Lung (tissue), 12 donors: ENCODE data around the gene BCAR1. TPM values are rescaled to one million over a fixed set of nuclear protein-coding genes. Genes with fewer than 3 reads are reported as not detected.

Experiments used
- ATAC-seq: fragments of 200-7000 bp; cut with Tn5 transposase; one replicate; pipeline ENCODE4 v1.9.1; 2020; ENCODE audit warnings: moderate number of reproducible peaks; ENCODE audit not compliant: insufficient read depth, low FRiP score
- DNase-seq, 3 donors: peaks; one replicate each; pipeline ENCODE4 v3.0.0-alpha.2; 2013 to 2017
- H3K27ac ChIP-seq, 2 donors: one replicate each; pipeline ENCODE4 v1.5.1; 2013; ENCODE audit warnings: mild to moderate bottlenecking in 2 of 2, moderate library complexity in 2 of 2, control low read depth in 1 of 2, inconsistent platforms in 1 of 2, low read depth in 1 of 2, low read length in 1 of 2
- H3K27me3 ChIP-seq, 3 donors: one replicate each; pipeline ENCODE4 v1.5.1; 2013; ENCODE audit warnings: low read length in 2 of 3; ENCODE audit not compliant: control insufficient read depth in 3 of 3, insufficient read depth in 3 of 3
- H3K36me3 ChIP-seq, 4 donors: one replicate each; pipeline ENCODE4 v1.5.1; 2013; ENCODE audit warnings: low read length in 4 of 4, mild to moderate bottlenecking in 1 of 4, moderate library complexity in 1 of 4; ENCODE audit not compliant: control insufficient read depth in 4 of 4, insufficient read depth in 4 of 4
- H3K4me1 ChIP-seq, 5 donors: one replicate each; pipeline ENCODE4 v1.5.1; 2013; ENCODE audit warnings: low read length in 5 of 5, mild to moderate bottlenecking in 2 of 5, moderate library complexity in 1 of 5; ENCODE audit not compliant: control insufficient read depth in 5 of 5, insufficient read depth in 5 of 5
- H3K4me3 ChIP-seq: one replicate; pipeline ENCODE4 v1.5.1; 2013; ENCODE audit warnings: mild to moderate bottlenecking, control low read depth, moderate library complexity
- H3K9ac ChIP-seq, 2 donors: one replicate each; pipeline ENCODE4 v1.5.1; 2013; ENCODE audit warnings: low read length in 2 of 2, control low read depth in 1 of 2; ENCODE audit not compliant: insufficient read depth in 1 of 2
- H3K9me3 ChIP-seq, 4 donors: one replicate each; pipeline ENCODE4 v1.5.1; 2013; ENCODE audit warnings: low read length in 3 of 4, mild to moderate bottlenecking in 1 of 4, moderate library complexity in 1 of 4; ENCODE audit not compliant: control insufficient read depth in 4 of 4, insufficient read depth in 3 of 4
- WGBS, 2 donors: extraction: QIAGEN DNeasy Blood & Tissue Kit; methylation state at CpG; one replicate each; pipeline ENCODE4 v1.1.7; 2013; 5-methylcytosine and 5-hydroxymethylcytosine counted together
- polyA plus RNA-seq, 2 donors: library from polyadenylated mRNA; stranded (reverse); fragments of 200-250 nt; gene quantifications; one replicate each; pipeline ENCODE4 v1.2.1, GENCODE V29; 2013
- total RNA-seq, 2 donors: library from RNA; depleted of rRNA in 1 of 2; stranded (reverse); fragments of >200 nt in 1 of 2; gene quantifications; one replicate each; pipeline ENCODE4 v1.2.1, GENCODE V29; 2014 to 2021
- TF ChIP-seq, protein P1 (sequence below): IDR thresholded peaks from 2 replicates; pipeline ENCODE4 v1.5.1; 2012; ENCODE audit warnings: mild to moderate bottlenecking; ENCODE audit errors: control extremely low read depth, extremely low read depth
- donor health status: control.
- donor health status: control.
- donor health status: Bipolar disorder and iron deficiency.
- donor health status: healthy.
- donor health status: DM: yes; HTN: yes; CAD: no.

BCAR1 gene
- total and polyA plus RNA-seq, 4 donors, result 37.5 to 70.7 (median 49.9) TPM

DNA sequence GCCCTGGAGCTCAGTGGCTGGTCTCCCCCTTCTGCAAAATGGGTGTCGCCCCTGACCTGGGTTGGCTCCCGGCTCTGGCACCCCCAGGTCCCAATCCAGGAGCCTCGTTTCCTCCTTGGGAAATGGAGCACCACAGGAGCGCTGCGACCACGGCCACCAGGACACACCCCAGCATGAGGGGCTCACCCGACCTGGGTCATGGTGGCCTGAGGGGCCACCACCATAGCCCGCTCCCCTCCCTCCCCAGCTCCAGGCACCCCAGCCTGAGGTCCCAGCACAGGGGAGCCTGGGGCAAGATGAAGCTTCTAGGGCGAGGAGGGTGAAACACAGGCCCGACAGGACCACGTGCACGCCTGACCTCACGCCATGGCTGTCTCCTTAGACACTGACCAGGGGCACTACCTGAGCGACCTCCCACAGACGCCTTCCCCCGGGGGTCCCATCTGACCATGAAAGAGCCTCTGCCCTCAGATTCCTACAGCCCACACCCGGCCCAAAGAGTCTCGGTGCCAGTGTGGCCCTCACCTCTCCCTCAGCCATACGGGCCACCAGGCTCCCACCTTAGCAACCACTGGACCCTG lies 11.8 kb downstream of the BCAR1 start:
- H3K4me3 ChIP-seq, result no peak overlapping the region
- no peak for ATAC-seq
- H3K4me1 ChIP-seq, result peaks cover 10 to 36% (median 25%) of the 10 kb centered on the region in 5 donors
- H3K9ac ChIP-seq, result no peak overlapping the region
- 87 to 92% methylated on average over 19 of the region's 19 CpGs for WGBS, 2 donors
- H3K27me3 ChIP-seq, result no peaks in the 10 kb centered on the region
- H3K27ac ChIP-seq, result peak overlapping the region; percentile 41 to 56
- peaks cover 2 to 39% (median 12%) of the 10 kb centered on the region in 4 donors for H3K36me3 ChIP-seq
- TF ChIP-seq, protein P1, sequence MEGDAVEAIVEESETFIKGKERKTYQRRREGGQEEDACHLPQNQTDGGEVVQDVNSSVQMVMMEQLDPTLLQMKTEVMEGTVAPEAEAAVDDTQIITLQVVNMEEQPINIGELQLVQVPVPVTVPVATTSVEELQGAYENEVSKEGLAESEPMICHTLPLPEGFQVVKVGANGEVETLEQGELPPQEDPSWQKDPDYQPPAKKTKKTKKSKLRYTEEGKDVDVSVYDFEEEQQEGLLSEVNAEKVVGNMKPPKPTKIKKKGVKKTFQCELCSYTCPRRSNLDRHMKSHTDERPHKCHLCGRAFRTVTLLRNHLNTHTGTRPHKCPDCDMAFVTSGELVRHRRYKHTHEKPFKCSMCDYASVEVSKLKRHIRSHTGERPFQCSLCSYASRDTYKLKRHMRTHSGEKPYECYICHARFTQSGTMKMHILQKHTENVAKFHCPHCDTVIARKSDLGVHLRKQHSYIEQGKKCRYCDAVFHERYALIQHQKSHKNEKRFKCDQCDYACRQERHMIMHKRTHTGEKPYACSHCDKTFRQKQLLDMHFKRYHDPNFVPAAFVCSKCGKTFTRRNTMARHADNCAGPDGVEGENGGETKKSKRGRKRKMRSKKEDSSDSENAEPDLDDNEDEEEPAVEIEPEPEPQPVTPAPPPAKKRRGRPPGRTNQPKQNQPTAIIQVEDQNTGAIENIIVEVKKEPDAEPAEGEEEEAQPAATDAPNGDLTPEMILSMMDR, result no peak
- no peaks in the 10 kb centered on the region for H3K9me3 ChIP-seq
- no peak for DNase-seq

DNA sequence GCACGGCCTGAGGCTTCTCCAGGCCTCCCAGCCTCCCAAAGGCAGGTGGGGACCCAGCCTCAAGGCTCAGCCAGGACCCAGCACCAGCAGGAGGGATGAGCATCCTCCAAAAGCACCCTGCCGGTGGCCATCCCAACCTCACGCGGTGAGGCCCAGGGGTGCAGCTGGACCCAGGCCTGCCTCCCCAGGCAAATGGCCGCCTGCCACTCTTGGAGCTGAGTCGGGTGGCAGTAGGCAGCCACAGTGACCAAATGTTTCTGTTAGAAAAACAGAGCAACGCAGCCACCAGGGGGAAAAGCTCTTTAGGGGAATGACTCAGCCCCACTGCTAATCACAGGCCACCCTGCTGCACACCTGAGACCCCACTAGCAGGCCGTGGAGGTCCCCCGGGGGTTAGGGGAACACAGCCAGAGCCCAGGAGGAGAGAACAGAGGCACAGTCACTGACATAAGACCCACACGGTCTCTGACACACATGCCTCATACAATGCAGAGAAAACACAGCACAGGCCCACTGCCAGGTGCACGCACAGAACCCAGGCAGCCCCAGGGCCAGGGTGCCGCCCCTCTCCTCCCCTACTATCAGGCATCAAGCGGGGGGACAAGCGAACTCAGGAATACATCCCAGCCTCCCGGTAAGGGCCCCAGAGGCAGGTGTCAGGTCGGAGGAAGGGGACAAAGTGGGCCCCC lies 12.4 kb downstream of the BCAR1 start:
- H3K27ac ChIP-seq, result peak overlapping the region; percentile 41 to 56
- H3K9ac ChIP-seq, result no peak overlapping the region
- H3K4me3 ChIP-seq, result no peak overlapping the region
- no peaks in the 10 kb centered on the region for H3K27me3 ChIP-seq
- 58 to 72% methylated on average over 16 of the region's 16 CpGs for WGBS, 2 donors
- TF ChIP-seq, protein P1, result no peak
- no peaks in the 10 kb centered on the region for H3K9me3 ChIP-seq
- H3K36me3 ChIP-seq, result peaks cover 2 to 39% (median 16%) of the 10 kb centered on the region in 4 donors
- DNase-seq, result no peak
- peaks cover 6 to 34% (median 19%) of the 10 kb centered on the region in 5 donors for H3K4me1 ChIP-seq
- no peak for ATAC-seq

DNA sequence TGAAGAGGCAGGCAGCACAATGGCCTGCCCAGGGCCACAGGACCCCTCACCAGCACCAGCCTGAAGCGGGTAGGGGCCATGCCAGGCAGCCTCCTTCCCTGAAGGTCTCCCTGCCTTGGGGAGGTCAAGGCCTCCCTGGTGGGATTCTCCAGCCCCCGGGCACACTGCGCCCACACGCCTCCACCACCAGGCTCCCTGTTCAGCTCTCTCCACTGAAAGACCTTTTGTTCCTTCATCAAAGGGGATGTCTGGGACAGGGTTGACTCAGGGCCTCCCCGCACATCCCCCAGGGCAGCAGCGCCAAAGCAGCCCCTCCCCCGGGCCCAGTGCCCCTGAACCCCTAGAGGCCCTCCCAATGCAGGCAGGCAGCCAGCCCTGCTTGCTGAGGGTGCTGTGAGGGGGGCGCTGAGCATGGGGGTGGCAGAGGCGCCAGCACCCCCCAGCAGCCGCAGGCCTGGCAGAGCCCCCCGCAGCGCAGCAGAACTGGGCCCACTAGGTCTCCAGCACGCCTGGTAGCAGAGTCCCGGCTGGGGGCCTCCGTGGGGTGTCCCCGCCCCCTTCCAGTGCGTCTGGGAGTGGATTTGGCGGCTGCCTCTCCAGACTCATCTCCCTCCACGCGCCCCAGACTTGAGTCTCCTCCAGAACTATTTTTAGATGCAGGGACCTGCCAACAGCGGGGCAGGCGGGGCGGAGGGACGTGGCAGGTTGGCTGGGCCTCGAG lies 13.1 kb downstream of the BCAR1 start:
- Histone ChIP-seq H3K27me3 (no peaks in the 10 kb centered on the region), H3K9ac (peak overlapping the region in 1 of 2 donors; percentile 42), H3K36me3 (peaks cover 2 to 42% (median 18%) of the 10 kb centered on the region in 4 donors), H3K4me3 (no peak overlapping the region), H3K9me3 (no peaks in the 10 kb centered on the region), H3K4me1 (peaks cover 6 to 28% (median 13%) of the 10 kb centered on the region in 5 donors), H3K27ac (peak overlapping the region; percentile 41 to 56)
- TF ChIP-seq, protein P1, result no peak
- WGBS, 2 donors, result 47 to 60% methylated on average over 25 of the region's 25 CpGs
- ATAC-seq, result no peak
- DNase-seq, result peak; percentile 88 to 92 (median 88)
